Kidney (tissue), 14 donors: ENCODE measurements around the gene TRRAP. TPM values are rescaled to one million over a fixed set of nuclear protein-coding genes. Genes with fewer than 3 reads are reported as not detected.

Experiments used
- DNase-seq, 5 donors: peaks; one replicate each; pipeline ENCODE4 v3.0.0-alpha.2; 2013 to 2020
- FAIRE-seq: peaks from 2 replicates; lab custom pipeline; 2012; peaks lifted over from hg19 to GRCh38; lab: Jason Lieb, UNC
- H3K27ac ChIP-seq, 2 donors: one replicate each; pipeline ENCODE4 v1.7.0; 2013; ENCODE audit warnings: low read depth in 2 of 2, low read length in 2 of 2, inconsistent platforms in 1 of 2
- H3K27me3 ChIP-seq: one replicate; pipeline ENCODE4 v1.7.1; 2013; ENCODE audit warnings: low read length, inconsistent platforms; ENCODE audit not compliant: control insufficient read depth, insufficient read depth
- H3K36me3 ChIP-seq, 3 donors: one replicate each; pipeline versions ENCODE4 v1.7.0 to v1.7.1; 2013; ENCODE audit warnings: low read length in 3 of 3, control low read depth in 1 of 3, inconsistent platforms in 1 of 3; ENCODE audit not compliant: insufficient read depth in 3 of 3, control insufficient read depth in 2 of 3
- H3K4me1 ChIP-seq, 3 donors: one replicate each; pipeline versions ENCODE4 v1.7.0 to v1.7.1; 2013; ENCODE audit warnings: low read length in 3 of 3, inconsistent platforms in 1 of 3, low read depth in 1 of 3; ENCODE audit not compliant: control insufficient read depth in 2 of 3, insufficient read depth in 2 of 3
- H3K4me3 ChIP-seq, 3 donors: one replicate each; pipeline versions ENCODE4 v1.7.0 to v1.8.1; 2013; ENCODE audit warnings: low read length in 3 of 3, control low read depth in 1 of 3, inconsistent platforms in 1 of 3
- H3K9ac ChIP-seq, 3 donors: one replicate each; pipeline versions ENCODE4 v1.7.0 to v1.7.1; 2013; ENCODE audit warnings: low read length in 3 of 3, control low read depth in 1 of 3, inconsistent platforms in 1 of 3
- H3K9me3 ChIP-seq, 3 donors: one replicate each; pipeline versions ENCODE4 v1.7.0 to v1.7.1; 2013; ENCODE audit warnings: low read length in 3 of 3, control low read depth in 1 of 3, inconsistent platforms in 1 of 3; ENCODE audit not compliant: control insufficient read depth in 2 of 3, insufficient read depth in 1 of 3
- CTCF ChIP-seq: IDR thresholded peaks from 3 replicates; pipeline ENCODE4 v1.5.1; 2012; ENCODE audit warnings: mild to moderate bottlenecking, moderate library complexity, borderline replicate concordance; ENCODE audit not compliant: insufficient read depth; ENCODE audit errors: extremely low read depth
- intact Hi-C: fragments of 100-400 bp; cut with DNase I; formaldehyde crosslinking; loops from one replicate; pipeline ENCODE4 v1.11.1; 2022
- polyA plus RNA-seq: library from polyadenylated mRNA; stranded (reverse); fragments of 350-450 nt; fragmentation: Illumina TruSeq; extraction: RNeasy Lipid Tissue Mini Kit (QIAGEN cat#74804); gene quantifications from one replicate; pipeline ENCODE4 v1.2.3, GENCODE V29; 2014; ENCODE audit warnings: low read depth, low replicate concordance; ENCODE audit not compliant: insufficient read depth
- total RNA-seq: library from RNA; stranded (reverse); fragmentation: NEBNext Ultra II Directional; extraction: Animal tissue kit (Norgen Biotek cat#: 25700); gene quantifications from one replicate; pipeline ENCODE4 v1.2.1, GENCODE V29; 2021
- donor health status: control.
- donor health status: control.
- donor health status: control.
- donor health status: control.
- donor health status: control.
- donor health status: DM: yes; HTN: yes; CAD: no.
- donor health status: Normal renal cell carcinoma (clear cell type).

Gene TRRAP
- total and polyA plus RNA-seq, 2 donors from 2014 or later, result 7.0 to 47.7 TPM

DNA sequence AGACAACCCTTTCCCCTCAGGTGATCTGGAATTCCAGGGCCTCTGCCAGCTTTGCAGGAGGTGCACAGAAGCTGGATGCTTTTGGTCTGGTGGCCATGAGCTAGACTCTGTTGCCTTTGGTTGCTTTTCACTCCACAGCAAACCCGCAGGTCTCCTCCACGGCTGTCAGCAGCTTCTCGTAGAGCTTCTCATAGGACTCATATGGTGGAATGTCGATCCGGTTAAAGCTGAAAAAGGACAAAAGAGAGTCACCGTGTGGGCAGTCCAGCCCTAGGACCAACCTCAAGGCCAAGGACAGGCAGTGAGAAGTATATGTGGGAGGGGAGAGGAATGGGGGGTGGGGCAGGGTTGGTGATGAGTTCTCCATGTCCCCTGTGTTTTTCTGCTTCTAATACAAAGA is 152.1 kb downstream of the TRRAP start:
- Histone ChIP-seq H3K36me3 (peaks cover 0 to 55% (median 35%) of the 10 kb centered on the region in 3 donors), H3K4me1 (peaks cover 0 to 5% (median 0%) of the 10 kb centered on the region in 3 donors), H3K9ac (no peak overlapping the region), H3K4me3 (no peak overlapping the region), H3K27me3 (no peaks in the 10 kb centered on the region), H3K9me3 (no peaks in the 10 kb centered on the region), H3K27ac (peak overlapping the region in 1 of 2 donors; percentile 71)
- no peak for FAIRE-seq
- no peak for TF ChIP-seq CTCF
- intact Hi-C loops, result no loop called here
- no peak for DNase-seq

- H3K4me3 ChIP-seq, result no peak overlapping the region
- TF ChIP-seq CTCF, result no peak
- intact Hi-C loops, result no loop called here
- no peaks in the 10 kb centered on the region for H3K27me3 ChIP-seq
- peaks cover 0 to 5% (median 0%) of the 10 kb centered on the region in 3 donors for H3K4me1 ChIP-seq
- peaks cover 0 to 60% (median 39%) of the 10 kb centered on the region in 3 donors for H3K36me3 ChIP-seq
- no peaks in the 10 kb centered on the region for H3K9me3 ChIP-seq
- H3K27ac ChIP-seq, result peak overlapping the region in 1 of 2 donors; percentile 71
- no peak for DNase-seq
- H3K9ac ChIP-seq, result no peak overlapping the region
- no peak for FAIRE-seq
Observed at GRCh38 chr7:99030951-99031350, 152.6 kb downstream of the TRRAP start.

DNA sequence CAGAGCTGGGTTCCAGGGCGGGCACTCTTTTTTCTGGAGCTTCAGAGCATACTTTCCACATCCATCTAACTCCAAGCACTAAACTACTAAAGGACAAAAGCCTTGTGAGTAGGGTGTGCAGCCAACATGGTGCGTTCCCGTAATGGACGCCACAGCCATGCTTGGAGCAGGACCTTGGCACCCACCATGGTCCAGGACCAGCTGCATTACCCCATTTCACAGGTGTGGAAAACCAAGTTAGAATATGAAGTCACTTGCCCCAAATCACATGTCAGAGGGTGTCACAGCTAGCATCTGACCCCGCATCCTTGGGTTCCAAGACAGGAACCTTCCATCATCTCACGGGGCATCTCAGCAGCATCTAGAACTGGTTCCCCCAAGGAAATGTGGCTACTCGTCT is 153.2 kb downstream of the TRRAP start:
- no peak for DNase-seq
- Histone ChIP-seq H3K27me3 (no peaks in the 10 kb centered on the region), H3K9ac (no peak overlapping the region), H3K4me1 (peaks cover 0 to 5% (median 0%) of the 10 kb centered on the region in 3 donors), H3K9me3 (no peaks in the 10 kb centered on the region), H3K4me3 (no peak overlapping the region), H3K36me3 (peaks cover 2 to 66% (median 39%) of the 10 kb centered on the region in 3 donors), H3K27ac (peak overlapping the region; percentile 12 to 86)
- TF ChIP-seq CTCF, result no peak
- intact Hi-C loops, result no loop called here
- no peak for FAIRE-seq

- FAIRE-seq, result no peak
Observed at GRCh38 chr7:99032928-99033327, 154.6 kb downstream of the TRRAP start.

More at GRCh38 chr7:99032928-99033327, 154.6 kb downstream of the TRRAP start:
- peaks cover 7 to 73% (median 47%) of the 10 kb centered on the region in 3 donors for H3K36me3 ChIP-seq
- DNase-seq, result no peak
- H3K9me3 ChIP-seq, result no peaks in the 10 kb centered on the region
- H3K27ac ChIP-seq, result no peak overlapping the region
- H3K27me3 ChIP-seq, result no peaks in the 10 kb centered on the region
- intact Hi-C loops, result no loop called here
- TF ChIP-seq CTCF, result no peak
- peaks cover 0 to 5% (median 0%) of the 10 kb centered on the region in 3 donors for H3K4me1 ChIP-seq
- H3K4me3 ChIP-seq, result no peak overlapping the region
- H3K9ac ChIP-seq, result no peak overlapping the region
